HFFc6 (cell line): ENCODE measurements around the gene DBF4B. TPM values are rescaled to one million over a fixed set of nuclear protein-coding genes. Genes with fewer than 3 reads are reported as not detected.

Experiments used
- DNase-seq: peaks from one replicate; pipeline ENCODE4 v3.0.0-alpha.2; 2018
- H3K27ac Mint-ChIP-seq: 2 replicates; pipeline ENCODE4 v1.8.0; 2020; ENCODE audit warnings: mild to moderate bottlenecking, mixed read lengths
- H3K27me3 Mint-ChIP-seq: 2 replicates; pipeline ENCODE4 v1.8.0; 2021; ENCODE audit warnings: mild to moderate bottlenecking, moderate library complexity, mixed read lengths; ENCODE audit not compliant: insufficient read depth
- H3K36me3 Mint-ChIP-seq: 2 replicates; pipeline ENCODE4 v1.8.0; 2021; ENCODE audit warnings: low read depth, mixed read lengths
- H3K4me1 Mint-ChIP-seq: 2 replicates; pipeline ENCODE4 v1.8.0; 2020; ENCODE audit warnings: low read depth, mixed read lengths
- H3K4me3 Mint-ChIP-seq: 2 replicates; pipeline ENCODE4 v1.8.0; 2020; ENCODE audit warnings: mild to moderate bottlenecking, moderate library complexity, mixed read lengths
- H3K9me3 Mint-ChIP-seq: 2 replicates; pipeline ENCODE4 v1.8.0; 2020; ENCODE audit warnings: mild to moderate bottlenecking, mixed read lengths
- CTCF ChIP-seq: fragments of 200-600 bp; sonication (generic); IDR thresholded peaks from 2 replicates; pipeline ENCODE4 v1.5.0; 2021; ENCODE audit warnings: antibody characterized with exemption, mild to moderate bottlenecking
- total RNA-seq, 6 experiments: library from RNA; stranded (reverse); fragmentation: NEBNext Ultra II Directional; extraction: Animal tissue kit (Norgen Biotek cat#: 25700); gene quantifications; 2 replicates in 1 of 6; 3 replicates in 5 of 6; pipeline ENCODE4 v1.2.3, GENCODE V29; 2021

The DBF4B gene
- total RNA-seq, 6 experiments from 2014 or later, result 5.5 to 11.9 (median 10.8) TPM

DNA sequence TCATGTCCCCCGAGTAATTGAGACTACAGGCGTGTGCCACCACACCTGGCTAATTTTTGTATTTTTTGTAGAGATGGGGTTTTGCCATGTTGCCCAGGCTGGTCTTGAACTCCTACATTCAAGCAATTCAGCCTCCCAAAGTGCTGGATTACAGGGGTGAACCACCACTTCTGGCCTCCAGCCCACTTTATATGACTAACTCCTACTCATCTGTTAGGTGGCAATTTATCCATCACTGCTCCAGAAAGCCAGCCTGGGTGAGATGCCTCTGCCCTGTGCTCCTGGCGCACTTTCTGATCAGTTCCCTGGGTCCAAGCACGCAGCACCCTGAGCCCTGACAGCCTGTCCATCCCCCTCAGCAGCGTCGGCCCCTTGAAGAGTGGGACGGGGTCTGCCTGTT, 79.7 kb downstream of the DBF4B start:
- H3K4me1 Mint-ChIP-seq, result peaks cover 13% of the 10 kb centered on the region
- DNase-seq, result no peak
- H3K9me3 Mint-ChIP-seq, result no peaks in the 10 kb centered on the region
- no peak for TF ChIP-seq CTCF
- peaks cover 5% of the 10 kb centered on the region for H3K27me3 Mint-ChIP-seq
- no peaks in the 10 kb centered on the region for H3K36me3 Mint-ChIP-seq
- H3K4me3 Mint-ChIP-seq, result no peak overlapping the region
- no peak overlapping the region for H3K27ac Mint-ChIP-seq

GRCh38 chr17:44792276-44792675, 83.8 kb downstream of the DBF4B start:
- peak; percentile 33 for DNase-seq
- Mint-ChIP-seq H3K27ac (peak overlapping the region; percentile 67), H3K4me1 (peaks cover 47% of the 10 kb centered on the region), H3K4me3 (no peak overlapping the region), H3K36me3 (peaks cover 17% of the 10 kb centered on the region), H3K27me3 (peaks cover 3% of the 10 kb centered on the region), H3K9me3 (no peaks in the 10 kb centered on the region)
- no peak for TF ChIP-seq CTCF

DNA sequence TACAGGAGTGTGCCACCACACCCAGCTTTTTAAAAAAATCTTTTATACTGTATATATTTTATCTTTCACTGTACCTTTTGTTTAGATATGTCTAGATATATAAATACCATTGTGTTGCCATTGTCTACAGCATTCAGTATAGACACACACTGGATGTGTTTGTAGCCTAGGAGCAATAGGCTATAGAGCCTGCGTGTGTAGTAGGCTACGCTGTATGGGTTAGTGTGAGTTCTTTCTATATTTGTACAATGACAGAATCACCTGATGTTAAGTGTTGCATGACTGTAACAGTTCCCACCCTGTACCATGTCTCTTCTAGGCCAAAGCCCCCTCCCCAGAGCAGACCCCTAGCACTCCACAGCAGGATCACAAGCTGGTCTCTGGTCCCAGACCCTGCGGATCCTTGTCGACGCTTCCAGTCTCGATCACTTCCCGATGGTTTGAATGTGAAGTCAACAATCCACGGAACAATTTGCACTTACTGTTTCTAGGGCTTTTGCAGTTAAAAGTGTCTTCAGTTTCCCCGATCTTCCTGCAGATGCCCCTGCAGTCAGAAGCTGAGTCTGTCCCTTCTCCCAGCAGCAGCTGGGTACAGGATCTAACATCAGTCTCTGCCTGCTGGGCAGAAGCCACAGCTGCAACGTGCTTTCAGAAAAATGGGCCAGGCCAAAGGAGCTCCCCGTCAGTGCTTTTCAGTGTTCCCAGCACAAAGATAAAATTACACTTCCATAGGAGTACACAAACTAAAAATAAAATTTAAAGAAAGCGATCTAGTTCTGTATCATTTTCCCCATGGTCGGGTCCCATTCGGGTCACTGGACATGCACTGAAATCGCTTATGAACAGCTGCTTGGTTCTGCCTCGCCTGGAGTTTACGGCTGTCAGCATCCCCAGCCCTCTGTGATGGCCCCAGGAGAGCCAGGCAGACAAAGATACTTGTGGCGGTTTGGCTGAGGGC, 85.7 kb downstream of the DBF4B start:
- peak overlapping the region; percentile 94 for H3K27ac Mint-ChIP-seq
- H3K27me3 Mint-ChIP-seq, result peaks cover 2% of the 10 kb centered on the region; the same call in 1 of the 2 replicates
- no peak for TF ChIP-seq CTCF
- H3K4me3 Mint-ChIP-seq, result peak overlapping the region; percentile 53; the same call in 1 of the 2 replicates
- H3K4me1 Mint-ChIP-seq, result peaks cover 59% of the 10 kb centered on the region
- no peak for DNase-seq
- no peaks in the 10 kb centered on the region for H3K9me3 Mint-ChIP-seq
- peaks cover 23% of the 10 kb centered on the region for H3K36me3 Mint-ChIP-seq

DNA sequence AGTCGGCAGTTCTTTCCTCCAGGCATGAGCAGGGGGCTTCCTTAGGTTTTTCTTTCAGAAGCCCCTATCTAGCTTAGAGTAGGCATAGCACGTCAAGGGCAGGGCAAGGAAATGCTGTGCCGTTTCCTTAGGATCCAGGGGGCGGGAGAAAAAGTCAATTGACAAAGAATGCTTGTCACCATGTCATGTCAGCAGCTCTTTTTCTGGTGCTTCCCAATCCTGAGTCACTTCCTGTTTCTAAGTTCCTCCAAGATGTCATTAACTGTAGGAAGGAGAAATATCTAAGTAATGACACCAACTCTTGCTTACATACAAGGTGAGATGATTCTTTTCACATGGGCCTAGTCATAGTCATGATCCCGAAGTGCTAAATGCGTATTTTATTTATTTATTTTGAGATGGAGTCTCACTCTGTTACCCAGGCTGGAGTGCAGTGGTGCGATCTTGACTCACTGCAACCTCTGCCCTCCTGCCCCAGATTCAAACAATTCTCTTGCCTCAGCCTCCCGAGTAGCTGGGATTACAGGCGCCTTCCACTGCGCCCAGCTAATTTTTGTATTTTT, 86.5 kb downstream of the DBF4B start:
- Mint-ChIP-seq H3K9me3 (no peaks in the 10 kb centered on the region), H3K4me3 (peak overlapping the region; percentile 53), H3K27ac (peak overlapping the region; percentile 94), H3K36me3 (peaks cover 23% of the 10 kb centered on the region), H3K4me1 (peaks cover 59% of the 10 kb centered on the region), H3K27me3 (peaks cover 2% of the 10 kb centered on the region; the same call in 1 of the 2 replicates)
- peak; percentile 94 for DNase-seq
- no peak for TF ChIP-seq CTCF

DNA sequence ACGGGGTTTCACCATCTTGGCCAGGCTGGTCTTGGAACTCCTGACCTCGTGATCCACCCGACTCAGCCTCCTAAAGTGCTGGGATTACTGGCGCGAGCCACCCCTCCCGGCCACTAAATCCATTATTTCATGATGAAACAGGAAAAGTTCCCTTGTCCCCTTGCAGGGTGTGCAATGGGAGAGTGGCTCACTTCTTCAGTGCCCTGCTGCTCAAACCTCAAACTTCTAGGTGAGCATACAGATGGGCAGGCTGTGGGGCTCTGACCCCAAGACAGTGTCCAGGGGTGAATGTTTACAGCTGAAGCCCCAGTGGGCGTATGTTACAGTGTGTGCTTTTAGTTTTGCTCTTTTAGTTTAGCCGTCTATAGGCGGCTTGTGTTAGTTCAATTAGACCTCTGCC, 87.0 kb downstream of the DBF4B start:
- Mint-ChIP-seq H3K27me3 (peaks cover 2% of the 10 kb centered on the region; the same call in 1 of the 2 replicates), H3K4me1 (peaks cover 59% of the 10 kb centered on the region), H3K4me3 (peak overlapping the region; percentile 53), H3K36me3 (peaks cover 23% of the 10 kb centered on the region), H3K9me3 (no peaks in the 10 kb centered on the region), H3K27ac (peak overlapping the region; percentile 94)
- no peak for DNase-seq
- TF ChIP-seq CTCF, result no peak
